NCI-H526 treated with DMSO at 0.1 percent for 48 hours (cell line): ENCODE data around the gene RGL1.

ENCODE experiments used
- DNase-seq: peaks from one replicate; lab custom pipeline; 2025; lab: John Stamatoyannopoulos, UW

RGL1 gene

GRCh38 chr1:183869664-183870063 is 64.7 kb downstream of the RGL1 start:
- no peak for DNase-seq

- no peak for DNase-seq
Measured at GRCh38 chr1:183870351-183871077, 65.6 kb downstream of the RGL1 start.

- no peak for DNase-seq
Measured at GRCh38 chr1:183871142-183871541, 66.2 kb downstream of the RGL1 start.

GRCh38 chr1:183871601-183872000 is 66.7 kb downstream of the RGL1 start:
- no peak for DNase-seq

GRCh38 chr1:183872403-183872802 is 67.5 kb downstream of the RGL1 start:
- no peak for DNase-seq

GRCh38 chr1:183873642-183874041 is 68.7 kb downstream of the RGL1 start:
- DNase-seq, result no peak

- DNase-seq, result no peak
Measured at GRCh38 chr1:183876309-183876708, 71.4 kb downstream of the RGL1 start.

- DNase-seq, result no peak
Measured at GRCh38 chr1:183877053-183877720, 72.3 kb downstream of the RGL1 start.

- DNase-seq, result no peak
Measured at GRCh38 chr1:183879494-183879893, 74.6 kb downstream of the RGL1 start.

GRCh38 chr1:183879966-183880365 is 75.0 kb downstream of the RGL1 start:
- DNase-seq, result no peak

- no peak for DNase-seq
Measured at GRCh38 chr1:183880531-183881243, 75.8 kb downstream of the RGL1 start.

- no peak for DNase-seq
Measured at GRCh38 chr1:183881387-183882131, 76.6 kb downstream of the RGL1 start.

GRCh38 chr1:183882335-183883167 is 77.6 kb downstream of the RGL1 start:
- no peak for DNase-seq

GRCh38 chr1:183883623-183884022 is 78.7 kb downstream of the RGL1 start:
- DNase-seq, result no peak

GRCh38 chr1:183884526-183884925 is 79.6 kb downstream of the RGL1 start:
- no peak for DNase-seq

GRCh38 chr1:183885142-183885735 is 80.3 kb downstream of the RGL1 start:
- DNase-seq, result no peak

- DNase-seq, result no peak
Measured at GRCh38 chr1:183886083-183886828, 81.3 kb downstream of the RGL1 start.

- no peak for DNase-seq
Measured at GRCh38 chr1:183886853-183887252, 81.9 kb downstream of the RGL1 start.

- no peak for DNase-seq
Measured at GRCh38 chr1:183887826-183888819, 83.2 kb downstream of the RGL1 start.
